OCI-LY1 (cell line): ENCODE data around the gene SPIN2A.
"Not testable (repeated sequence)": the region's sequence is repeated elsewhere in the genome, so short reads cannot be mapped to it uniquely, and the experiment has no call there.

ENCODE experiments used
- H2AFZ ChIP-seq: fragments of 200-600 bp; sonication (generic), shearing (Covaris generic); 2 replicates; pipeline ENCODE4 v1.6.0; 2014; ENCODE audit warnings: antibody characterized with exemption, mild to moderate bottlenecking, low read length
- H3F3A ChIP-seq: fragments of 200-600 bp; sonication (generic), shearing (Covaris generic); 2 replicates; pipeline ENCODE4 v1.6.0; 2014; ENCODE audit warnings: mild to moderate bottlenecking, antibody characterized with exemption, low read length, moderate library complexity; ENCODE audit not compliant: insufficient read depth
- H3K27ac ChIP-seq: fragments of 200-600 bp; sonication (generic); 2 replicates; pipeline ENCODE4 v1.5.1; 2014; ENCODE audit warnings: low read length, mixed run types, mild to moderate bottlenecking, low read depth; ENCODE audit not compliant: poor library complexity, severe bottlenecking
- H3K27me3 ChIP-seq: fragments of 200-600 bp; sonication (generic); 2 replicates; pipeline ENCODE4 v1.6.0; 2014; ENCODE audit warnings: antibody characterized with exemption, mild to moderate bottlenecking, low read length, moderate library complexity; ENCODE audit not compliant: insufficient read depth
- H3K36me3 ChIP-seq: fragments of 200-600 bp; sonication (generic); 2 replicates; pipeline ENCODE4 v1.6.1; 2014; ENCODE audit warnings: mild to moderate bottlenecking, antibody characterized with exemption, low read length, moderate library complexity, mixed read lengths; ENCODE audit not compliant: insufficient read depth
- H3K4me1 ChIP-seq: fragments of 200-600 bp; sonication (generic); 2 replicates; pipeline ENCODE4 v1.5.1; 2014; ENCODE audit warnings: mild to moderate bottlenecking, low read length, moderate library complexity; ENCODE audit not compliant: insufficient read depth, severe bottlenecking
- H3K4me2 ChIP-seq: fragments of 200-600 bp; sonication (generic), shearing (Covaris generic); 2 replicates; pipeline ENCODE4 v1.6.1; 2014; ENCODE audit warnings: low read length
- H3K4me3 ChIP-seq: fragments of 200-600 bp; sonication (generic); 2 replicates; pipeline ENCODE4 v1.5.1; 2014; ENCODE audit warnings: low read length, low read depth, mild to moderate bottlenecking, mixed read lengths; ENCODE audit not compliant: poor library complexity, severe bottlenecking
- H3K79me2 ChIP-seq: fragments of 200-600 bp; shearing (Covaris generic); 2 replicates; pipeline ENCODE4 v1.6.1; 2016; ENCODE audit warnings: mixed run types, low read length, mixed read lengths; ENCODE audit not compliant: insufficient read depth
- H3K9ac ChIP-seq: fragments of 200-600 bp; sonication (generic), shearing (Covaris generic); 2 replicates; pipeline ENCODE4 v1.6.1; 2014; ENCODE audit warnings: mild to moderate bottlenecking, low read length, mixed read lengths
- H3K9me2 ChIP-seq: fragments of 200-600 bp; sonication (generic), shearing (Covaris generic); 2 replicates; pipeline ENCODE4 v1.6.1; 2014; ENCODE audit warnings: low read depth, mild to moderate bottlenecking, low read length, mixed read lengths
- H3K9me3 ChIP-seq: fragments of 200-600 bp; shearing (Covaris generic); 2 replicates; pipeline ENCODE4 v1.6.1; 2014; ENCODE audit warnings: low read length, mixed read lengths
- H4K20me1 ChIP-seq: fragments of 200-600 bp; sonication (generic), shearing (Covaris generic); 2 replicates; pipeline ENCODE4 v1.6.0; 2016; ENCODE audit warnings: mild to moderate bottlenecking, low read length; ENCODE audit not compliant: insufficient read depth
- EZH2 ChIP-seq: fragments of 200-600 bp; sonication (generic), shearing (Covaris generic); IDR thresholded peaks from 2 replicates; pipeline ENCODE4 v1.8.0; 2017; ENCODE audit warnings: borderline replicate concordance, mixed run types, mild to moderate bottlenecking, antibody characterized with exemption, low read length, moderate library complexity, mixed read lengths
- TF ChIP-seq, protein P1 (sequence below): fragments of 200-600 bp; sonication (generic), shearing (Covaris generic); IDR thresholded peaks from 2 replicates; pipeline ENCODE4 v1.5.1; 2017; ENCODE audit warnings: mild to moderate bottlenecking, antibody characterized with exemption, low read length, moderate library complexity, mixed read lengths

Gene SPIN2A

DNA sequence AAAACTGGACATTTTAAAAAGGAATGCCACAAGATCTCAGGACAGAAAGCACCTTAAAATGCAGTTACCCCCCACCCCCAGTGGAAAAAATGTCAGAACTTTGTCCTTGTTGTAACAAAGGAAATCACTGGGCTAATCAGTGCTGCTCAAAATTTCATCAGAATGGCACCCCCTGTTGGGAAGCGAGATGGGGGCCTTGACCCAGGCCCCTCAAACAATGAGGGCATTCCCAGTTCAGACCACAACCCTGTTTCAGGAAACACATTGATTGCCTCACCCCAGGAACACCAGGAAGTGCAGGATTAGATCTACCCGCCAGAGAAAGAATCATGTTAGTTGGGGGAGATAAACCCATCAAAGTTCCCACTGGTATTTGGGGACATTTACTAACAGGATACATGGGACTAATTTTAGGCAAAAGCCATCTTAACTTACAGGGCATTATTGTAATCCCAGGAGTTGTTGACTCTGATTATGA, 32.2 kb downstream of the SPIN2A start:
- no peaks in the 10 kb centered on the region for H3K9me2 ChIP-seq
- no peaks in the 10 kb centered on the region for H3K27me3 ChIP-seq
- no peak overlapping the region for H3K4me3 ChIP-seq
- no peaks in the 10 kb centered on the region for H3F3A ChIP-seq
- no peak overlapping the region for H2AFZ ChIP-seq
- H3K36me3 ChIP-seq, result no peaks in the 10 kb centered on the region
- no peaks in the 10 kb centered on the region for H3K79me2 ChIP-seq
- no peaks in the 10 kb centered on the region for H3K9me3 ChIP-seq
- H3K9ac ChIP-seq, result no peak overlapping the region
- no peak for TF ChIP-seq EZH2
- TF ChIP-seq, protein P1, sequence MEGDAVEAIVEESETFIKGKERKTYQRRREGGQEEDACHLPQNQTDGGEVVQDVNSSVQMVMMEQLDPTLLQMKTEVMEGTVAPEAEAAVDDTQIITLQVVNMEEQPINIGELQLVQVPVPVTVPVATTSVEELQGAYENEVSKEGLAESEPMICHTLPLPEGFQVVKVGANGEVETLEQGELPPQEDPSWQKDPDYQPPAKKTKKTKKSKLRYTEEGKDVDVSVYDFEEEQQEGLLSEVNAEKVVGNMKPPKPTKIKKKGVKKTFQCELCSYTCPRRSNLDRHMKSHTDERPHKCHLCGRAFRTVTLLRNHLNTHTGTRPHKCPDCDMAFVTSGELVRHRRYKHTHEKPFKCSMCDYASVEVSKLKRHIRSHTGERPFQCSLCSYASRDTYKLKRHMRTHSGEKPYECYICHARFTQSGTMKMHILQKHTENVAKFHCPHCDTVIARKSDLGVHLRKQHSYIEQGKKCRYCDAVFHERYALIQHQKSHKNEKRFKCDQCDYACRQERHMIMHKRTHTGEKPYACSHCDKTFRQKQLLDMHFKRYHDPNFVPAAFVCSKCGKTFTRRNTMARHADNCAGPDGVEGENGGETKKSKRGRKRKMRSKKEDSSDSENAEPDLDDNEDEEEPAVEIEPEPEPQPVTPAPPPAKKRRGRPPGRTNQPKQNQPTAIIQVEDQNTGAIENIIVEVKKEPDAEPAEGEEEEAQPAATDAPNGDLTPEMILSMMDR, result no peak
- H3K4me2 ChIP-seq, result no peak overlapping the region
- no peak overlapping the region for H3K27ac ChIP-seq
- H3K4me1 ChIP-seq, result no peaks in the 10 kb centered on the region
- no peaks in the 10 kb centered on the region for H4K20me1 ChIP-seq

DNA sequence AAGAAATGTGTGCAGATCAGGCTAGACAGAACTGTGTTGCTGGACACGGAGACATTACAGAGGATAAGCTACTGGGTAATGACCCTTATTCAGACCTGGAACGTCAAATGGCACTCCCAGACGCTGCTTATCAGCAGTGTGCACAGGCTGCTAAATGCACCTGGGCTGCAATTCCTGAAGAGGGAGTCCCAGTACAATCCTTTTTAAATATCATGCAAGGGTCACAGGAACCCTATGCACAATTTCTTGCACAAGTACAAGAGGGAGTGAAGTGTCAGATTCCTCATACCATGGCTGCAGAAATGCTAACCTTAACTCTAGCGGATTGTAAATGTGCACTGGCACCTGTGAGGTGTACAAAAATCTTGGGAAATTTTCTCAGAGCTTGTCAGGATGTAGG, 32.8 kb downstream of the SPIN2A start:
- no peaks in the 10 kb centered on the region for H3K4me1 ChIP-seq
- H4K20me1 ChIP-seq, result no peaks in the 10 kb centered on the region
- H3K79me2 ChIP-seq, result no peaks in the 10 kb centered on the region
- H2AFZ ChIP-seq, result no peak overlapping the region
- no peaks in the 10 kb centered on the region for H3K9me2 ChIP-seq
- no peak overlapping the region for H3K4me2 ChIP-seq
- no peaks in the 10 kb centered on the region for H3K36me3 ChIP-seq
- no peaks in the 10 kb centered on the region for H3K27me3 ChIP-seq
- H3K9ac ChIP-seq, result no peak overlapping the region
- no peak overlapping the region for H3K4me3 ChIP-seq
- no peak for TF ChIP-seq EZH2
- TF ChIP-seq, protein P1, result no peak
- no peak overlapping the region for H3K27ac ChIP-seq
- H3K9me3 ChIP-seq, result no peaks in the 10 kb centered on the region
- no peaks in the 10 kb centered on the region for H3F3A ChIP-seq

DNA sequence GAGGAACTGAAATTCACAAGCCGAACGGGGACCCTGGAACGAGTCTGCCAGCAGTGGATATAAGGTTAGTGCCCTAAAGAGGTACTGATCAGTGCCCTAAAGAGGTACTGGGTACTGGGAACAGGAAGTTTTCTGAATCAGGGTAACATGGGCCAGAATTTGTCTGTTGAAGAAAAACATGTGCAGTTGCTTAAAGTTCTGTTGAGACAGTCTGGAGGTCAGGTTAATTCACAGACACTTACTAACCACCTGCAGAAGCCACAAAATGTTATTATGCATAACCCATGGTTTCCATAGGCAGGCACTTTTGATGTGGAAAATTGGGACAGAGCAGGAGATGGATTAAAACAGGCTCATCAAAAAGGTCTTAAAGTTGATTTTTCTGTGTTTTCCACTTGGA, 33.7 kb downstream of the SPIN2A start:
- TF ChIP-seq, protein P1, result no peak
- no peak for TF ChIP-seq EZH2
- H2AFZ ChIP-seq, result no peak overlapping the region
- H3K9ac ChIP-seq, result no peak overlapping the region

DNA sequence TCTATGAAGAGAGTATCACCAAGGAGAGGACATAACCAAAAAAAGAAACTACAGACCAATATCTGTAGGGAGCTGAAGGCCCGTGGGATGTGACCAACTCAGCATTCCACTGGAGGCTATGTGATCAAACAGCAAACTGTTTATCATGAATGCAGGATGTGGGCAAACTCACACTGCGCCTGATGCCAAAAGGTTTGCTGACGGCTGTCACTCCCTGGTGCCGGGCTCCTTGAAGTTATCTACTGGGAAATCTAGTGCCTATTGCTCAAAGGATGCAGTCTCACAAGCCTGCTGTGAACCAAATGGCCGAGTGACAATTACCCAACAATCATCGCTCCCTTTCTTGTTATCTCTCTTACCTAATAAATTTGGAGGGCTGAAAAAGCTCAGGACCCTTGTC, 34.3 kb downstream of the SPIN2A start:
- not testable (repeated sequence) for H3K27ac ChIP-seq, H3K4me2 ChIP-seq, H3K4me1 ChIP-seq, H3K27me3 ChIP-seq, H3K9me2 ChIP-seq, H3F3A ChIP-seq, H3K36me3 ChIP-seq, H3K9me3 ChIP-seq, H3K79me2 ChIP-seq, H3K4me3 ChIP-seq, H2AFZ ChIP-seq, H3K9ac ChIP-seq, H4K20me1 ChIP-seq

More for the DNA sequence above, 33.7 kb downstream of the SPIN2A start:
- Histone ChIP-seq H3K27ac (no peak overlapping the region), H3K27me3 (no peaks in the 10 kb centered on the region), H3K4me2 (no peak overlapping the region), H4K20me1 (no peaks in the 10 kb centered on the region), H3F3A (no peaks in the 10 kb centered on the region), H3K9me3 (no peaks in the 10 kb centered on the region), H3K36me3 (no peaks in the 10 kb centered on the region), H3K9me2 (no peaks in the 10 kb centered on the region), H3K79me2 (no peaks in the 10 kb centered on the region), H3K4me3 (no peak overlapping the region), H3K4me1 (no peaks in the 10 kb centered on the region)
